GM19035 (cell line): ENCODE measurements around the gene HRG.
"Not testable (repeated sequence)": the region's sequence is repeated elsewhere in the genome, so short reads cannot be mapped to it uniquely, and the experiment has no call there.

Experiments used
- ATAC-seq: cut with Tn5 transposase; IDR thresholded peaks from one replicate; pipeline ENCODE4 v1.9.1; 2021; ENCODE audit not compliant: unreplicated experiment

Gene HRG

GRCh38 chr3:186678604-186679003, 12.8 kb downstream of the HRG start:
- no peak for ATAC-seq

DNA sequence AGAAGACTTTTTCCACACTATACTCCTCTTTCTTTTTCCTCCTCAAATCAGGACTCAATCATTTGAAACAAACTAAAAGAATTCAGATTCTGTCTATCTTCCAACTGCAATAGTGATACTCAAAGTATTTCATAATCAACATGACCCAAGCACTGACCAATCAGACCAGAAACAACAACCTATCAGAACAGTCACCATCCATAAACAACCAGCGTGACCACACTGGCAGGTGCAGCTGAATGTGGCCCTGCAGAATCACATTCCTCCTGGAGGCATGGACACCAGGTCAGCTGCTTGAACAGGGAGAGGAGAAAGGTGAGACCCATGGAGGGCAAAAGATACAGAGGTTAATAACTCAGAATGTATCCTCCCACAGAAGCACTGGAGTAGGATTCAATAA, 13.3 kb downstream of the HRG start:
- ATAC-seq, result no peak

- no peak for ATAC-seq
Measured at GRCh38 chr3:186680869-186681268, 15.1 kb downstream of the HRG start.

DNA sequence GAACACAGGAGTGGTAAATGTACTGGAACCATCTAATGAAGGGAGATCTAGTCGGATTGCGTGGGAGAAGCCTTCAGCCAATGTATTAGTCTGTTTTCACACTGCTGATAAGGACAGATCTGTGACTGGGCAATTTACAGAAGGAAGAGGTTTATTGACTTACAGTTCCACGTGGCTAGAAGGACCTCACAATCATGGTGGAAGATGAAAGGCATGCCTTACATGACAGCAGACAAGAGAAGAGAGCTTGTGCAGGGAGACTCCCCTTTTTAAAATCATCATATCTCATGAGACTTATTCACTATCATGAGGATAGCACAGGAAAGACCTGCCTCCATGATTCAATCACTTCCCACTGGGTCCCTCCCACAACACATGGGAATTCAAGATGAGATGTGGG, 17.0 kb downstream of the HRG start:
- ATAC-seq, result no peak

DNA sequence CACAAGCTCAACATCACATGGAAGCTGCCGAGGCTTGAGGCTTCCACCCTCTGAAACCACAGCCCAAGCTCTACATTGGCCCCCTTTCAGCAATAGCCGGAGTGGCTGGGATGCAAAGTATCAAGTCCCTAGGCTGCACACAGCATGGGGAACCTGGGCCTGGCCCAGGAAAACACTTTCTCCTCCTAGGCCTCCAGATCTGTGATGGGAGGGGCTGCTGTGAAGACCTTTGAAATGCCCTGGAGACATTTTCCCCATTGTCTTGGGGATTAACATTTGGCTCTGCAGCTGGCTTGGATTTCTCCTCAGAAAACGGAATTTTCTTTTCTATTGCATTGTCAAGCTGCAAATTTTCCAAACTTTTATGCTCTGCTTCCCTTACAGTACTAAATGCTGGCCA, 18.2 kb downstream of the HRG start:
- ATAC-seq, result no peak

DNA sequence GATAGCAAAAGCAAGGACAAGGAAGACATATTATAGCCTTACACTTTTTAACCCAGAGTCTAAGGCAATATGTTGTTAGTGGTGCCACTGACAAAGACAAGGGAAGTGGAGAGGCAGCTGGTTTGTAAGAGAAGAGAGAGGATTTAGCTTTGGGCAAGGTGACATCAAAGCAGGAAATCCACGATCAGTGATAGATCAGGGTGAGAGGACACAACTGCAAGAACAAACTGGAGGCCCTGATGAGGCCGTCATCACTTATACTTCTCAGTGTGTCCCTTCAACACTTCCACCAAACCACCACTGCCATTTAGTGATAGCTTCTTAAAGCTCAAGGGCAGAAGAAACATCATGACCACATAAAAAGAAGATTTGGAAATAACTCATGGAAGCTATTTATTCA, 20.7 kb downstream of the HRG start:
- ATAC-seq, result not testable (repeated sequence)

GRCh38 chr3:186687120-186687651, 21.4 kb downstream of the HRG start:
- ATAC-seq, result no peak

DNA sequence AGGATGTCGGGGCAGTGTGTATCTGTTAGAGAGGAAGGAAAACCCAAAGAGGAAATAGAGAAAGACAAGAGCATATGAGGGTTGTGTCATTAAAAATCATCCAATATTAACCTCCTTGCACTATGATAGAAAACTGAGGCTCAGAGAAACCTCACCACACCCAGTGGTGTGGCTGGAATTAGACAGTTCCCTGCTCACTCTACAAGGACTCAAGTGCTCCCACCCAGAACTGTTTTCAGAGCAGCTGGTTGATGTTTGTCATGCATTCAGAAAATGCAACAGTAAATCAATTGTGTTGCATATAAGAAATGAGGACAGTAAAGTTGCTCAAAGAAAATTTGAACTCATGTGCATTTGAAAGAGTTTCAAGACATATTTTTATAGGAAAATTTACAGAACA, 24.5 kb downstream of the HRG start:
- ATAC-seq, result not testable (repeated sequence)

- no peak for ATAC-seq
Measured at GRCh38 chr3:186691676-186692075, 25.9 kb downstream of the HRG start.

DNA sequence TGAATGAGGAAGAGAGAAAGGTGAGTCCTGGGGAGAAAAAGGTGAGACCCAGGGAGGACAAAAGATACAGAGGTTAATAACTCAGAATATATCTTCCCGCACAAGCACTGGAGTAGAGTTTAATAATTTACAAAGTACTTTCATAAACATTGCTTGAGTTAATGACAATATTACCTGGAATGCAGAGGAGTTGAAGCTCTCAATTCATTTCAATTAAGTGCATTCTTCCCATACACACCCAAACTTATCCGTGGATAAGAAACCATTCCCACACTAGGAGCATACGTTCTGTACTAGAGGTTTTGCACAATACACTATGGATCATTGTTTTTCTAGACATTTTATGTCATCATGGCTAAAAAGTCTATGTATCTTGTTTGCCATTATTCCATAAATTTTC, 28.0 kb downstream of the HRG start:
- no peak for ATAC-seq

DNA sequence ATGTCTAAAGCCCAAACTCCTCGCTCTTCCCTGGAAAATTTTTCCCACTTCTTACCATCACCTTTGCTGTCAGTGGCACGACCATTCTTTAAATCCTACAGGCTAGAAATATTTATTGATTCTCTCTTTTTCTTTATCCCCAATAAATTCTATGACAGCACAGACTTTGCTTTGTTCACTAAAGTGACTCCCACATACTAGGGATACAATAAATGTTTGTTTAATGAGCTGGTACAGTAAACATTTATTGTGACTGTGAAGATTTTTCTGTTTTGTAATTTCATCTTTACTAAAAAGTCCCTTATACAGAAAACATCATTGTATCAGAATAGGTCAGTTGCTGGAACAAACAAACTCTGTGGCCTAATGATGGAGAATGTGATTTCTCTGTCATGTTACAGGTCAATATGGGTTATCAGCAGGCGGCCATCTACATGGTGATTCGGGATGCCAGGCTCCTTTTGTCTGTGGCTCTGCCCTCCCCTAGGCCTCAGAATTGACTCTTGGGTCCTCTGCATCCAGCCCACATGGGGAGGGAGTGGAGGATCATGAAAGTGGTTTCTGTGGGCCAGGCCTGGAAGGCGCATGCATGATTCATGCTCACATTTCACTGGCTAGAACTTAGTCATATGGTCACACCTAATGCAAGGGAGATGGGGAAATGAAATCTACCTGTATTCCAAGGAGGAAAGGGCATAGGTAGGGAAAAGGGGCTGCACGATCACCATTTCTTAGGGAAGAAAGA, 28.6 kb downstream of the HRG start:
- no peak for ATAC-seq

DNA sequence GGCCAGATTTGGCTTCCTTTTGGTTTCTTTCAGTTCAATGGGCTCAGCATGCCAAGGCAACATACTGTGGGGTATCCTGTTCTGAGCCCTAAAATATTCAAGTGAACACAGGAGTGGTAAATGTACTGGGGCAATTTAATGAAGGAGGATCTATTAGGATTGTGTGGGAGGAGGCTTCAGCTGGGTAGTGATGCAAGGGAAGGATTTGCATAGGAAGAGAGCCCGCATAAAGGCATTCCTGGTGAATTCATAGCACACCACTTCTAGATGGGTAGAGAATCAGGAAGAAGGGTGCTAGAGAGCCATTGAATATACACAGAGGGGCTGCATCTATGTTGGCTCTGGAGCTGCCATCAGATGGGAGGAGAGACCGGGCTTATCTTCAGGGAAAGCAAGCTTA, 30.7 kb downstream of the HRG start:
- ATAC-seq, result no peak

DNA sequence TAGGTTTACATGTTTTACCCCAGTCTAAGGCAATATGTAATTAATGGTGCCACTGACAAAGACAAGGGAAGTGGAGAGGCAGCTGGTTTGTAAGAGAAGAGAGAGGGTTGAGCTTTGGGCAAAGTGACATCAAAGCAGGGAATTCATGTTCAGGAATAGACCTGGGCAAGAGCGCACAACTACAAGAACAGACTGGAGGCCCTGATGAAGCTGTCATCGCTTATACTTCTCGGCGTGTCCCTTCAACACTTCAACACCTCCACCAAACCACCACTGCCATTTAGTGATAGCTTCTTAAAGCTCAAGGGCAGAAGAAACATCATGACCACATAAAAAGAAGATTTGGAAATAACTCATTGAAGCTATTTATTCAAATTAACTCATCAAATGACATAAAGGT, 31.7 kb downstream of the HRG start:
- no peak for ATAC-seq

DNA sequence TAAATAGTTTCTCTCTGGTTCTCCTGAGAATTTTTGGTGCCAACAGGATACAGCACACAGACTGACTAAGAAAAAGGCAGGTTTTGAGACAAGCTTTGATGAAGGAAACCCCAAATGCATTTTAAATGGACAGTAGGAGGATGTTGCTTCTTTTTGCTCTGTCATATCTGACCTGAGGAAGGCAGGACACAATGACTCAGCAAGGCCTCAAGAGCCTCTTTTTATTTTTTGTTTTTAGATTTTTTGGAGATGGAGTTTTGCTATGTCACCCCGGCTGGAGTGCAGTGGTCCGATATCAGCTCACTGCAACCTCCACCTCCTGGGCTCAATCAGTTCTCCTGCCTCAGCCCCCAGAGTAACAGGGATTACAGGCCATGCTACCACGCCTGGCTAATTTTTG, 34.5 kb downstream of the HRG start:
- ATAC-seq, result no peak

DNA sequence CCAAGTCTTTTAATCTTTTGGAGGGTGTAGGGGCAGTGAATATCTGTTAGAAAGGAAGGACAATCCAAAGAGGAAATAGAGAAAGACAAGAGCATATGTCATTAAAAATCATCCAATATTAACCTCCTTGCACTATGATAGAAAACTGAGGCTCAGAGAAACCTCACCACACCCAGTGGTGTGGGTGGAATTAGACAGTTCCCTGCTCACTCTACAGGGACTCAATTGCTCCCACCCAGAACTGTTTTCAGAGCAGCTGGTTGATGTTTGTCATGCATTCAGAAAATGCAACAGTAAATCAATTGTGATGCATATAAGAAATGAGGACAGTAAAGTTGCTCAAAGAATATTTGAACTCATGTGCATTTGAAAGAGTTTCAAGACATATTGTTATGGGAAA, 36.6 kb downstream of the HRG start:
- ATAC-seq, result not testable (repeated sequence)

DNA sequence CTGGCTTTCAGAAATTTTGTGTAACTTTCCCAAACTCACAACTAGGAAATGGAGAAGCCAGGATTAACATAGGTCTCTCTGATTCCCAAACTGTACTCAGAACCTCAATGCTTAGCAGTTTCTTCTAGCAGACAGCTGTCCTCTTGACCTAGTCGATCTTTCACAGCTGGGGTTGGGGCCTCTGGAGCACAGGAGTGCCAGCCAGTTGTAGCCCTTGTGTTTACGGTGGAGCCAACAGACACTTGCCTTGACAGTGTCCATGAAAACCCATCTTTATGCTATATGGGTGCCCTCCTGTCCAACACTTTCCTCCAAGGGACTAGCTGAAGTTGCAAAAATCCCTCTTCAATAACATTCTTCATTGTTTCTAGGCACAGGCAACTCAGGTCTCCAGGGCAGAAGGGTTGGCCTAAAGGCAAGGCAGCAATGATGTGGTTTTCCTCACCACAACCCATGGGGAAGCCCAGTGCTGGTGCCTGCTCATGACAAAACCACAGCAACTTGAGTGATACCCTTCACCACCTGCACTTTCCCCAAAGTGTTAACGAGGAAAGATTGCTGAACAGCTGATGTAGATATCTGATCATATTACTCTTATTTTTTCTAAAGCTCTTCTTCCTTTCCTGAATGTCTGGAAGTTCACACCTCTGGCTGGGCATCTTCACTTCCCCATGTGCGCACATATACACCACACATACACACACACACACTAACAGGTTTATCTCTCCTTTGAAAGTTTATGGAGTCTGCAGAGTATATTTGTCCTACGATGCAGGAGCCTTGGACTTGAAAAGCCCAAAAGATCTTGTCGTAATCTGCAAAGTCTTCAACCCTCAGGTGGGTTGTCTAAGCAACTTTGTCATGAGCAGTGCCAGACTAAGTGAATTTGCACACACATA, 40.3 kb downstream of the HRG start:
- no peak for ATAC-seq

DNA sequence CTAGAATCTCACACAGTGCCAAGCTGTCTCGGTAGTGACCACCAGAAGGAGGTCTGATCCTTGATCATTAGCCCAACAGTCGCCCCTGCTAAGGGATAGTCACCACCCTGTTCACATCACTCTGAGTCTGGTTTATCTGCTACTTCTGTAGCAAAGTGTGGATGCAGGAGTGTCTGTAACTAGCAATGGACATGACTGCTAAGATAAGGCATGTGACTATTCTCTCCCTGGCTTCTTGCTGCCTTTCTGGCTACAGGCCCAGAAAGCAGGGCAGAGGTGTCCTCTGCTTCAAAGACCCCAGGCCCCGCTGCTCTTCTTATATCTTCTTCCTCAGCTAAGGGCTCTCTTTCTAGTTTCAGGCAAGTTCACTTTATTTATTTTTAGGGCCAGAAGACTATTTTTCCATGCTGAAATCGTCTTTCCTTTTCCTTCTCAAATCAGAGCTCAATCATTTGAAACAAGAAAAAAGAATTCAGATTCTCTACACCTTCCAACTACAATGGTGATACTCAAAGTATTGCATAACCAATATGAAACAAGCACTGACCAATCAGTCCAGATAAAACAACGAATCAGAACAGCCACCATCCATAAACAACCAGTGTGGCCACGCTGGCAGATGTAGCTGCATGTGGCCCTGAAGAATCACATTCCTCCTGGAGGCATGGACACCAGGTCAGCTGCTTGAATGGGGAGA, 43.3 kb downstream of the HRG start:
- ATAC-seq, result no peak

DNA sequence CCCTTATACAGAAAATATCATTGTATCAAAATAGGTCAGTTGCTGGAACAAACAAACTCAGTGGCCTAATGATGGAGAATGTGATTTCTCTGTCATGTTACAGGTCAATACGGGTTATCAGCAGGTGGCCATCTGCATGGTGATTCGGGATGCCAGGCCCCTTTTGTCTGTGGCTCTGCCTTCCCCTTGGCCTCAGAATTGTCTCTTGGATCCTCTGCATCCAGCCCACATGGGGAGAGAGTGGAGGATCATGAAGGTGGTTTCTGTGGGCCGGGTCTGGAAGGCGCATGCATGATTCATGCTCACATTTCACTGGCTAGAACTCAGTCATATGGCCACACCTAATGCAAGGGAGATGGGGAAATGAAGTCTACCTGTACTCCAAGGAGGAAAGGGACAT, 44.9 kb downstream of the HRG start:
- not testable (repeated sequence) for ATAC-seq

DNA sequence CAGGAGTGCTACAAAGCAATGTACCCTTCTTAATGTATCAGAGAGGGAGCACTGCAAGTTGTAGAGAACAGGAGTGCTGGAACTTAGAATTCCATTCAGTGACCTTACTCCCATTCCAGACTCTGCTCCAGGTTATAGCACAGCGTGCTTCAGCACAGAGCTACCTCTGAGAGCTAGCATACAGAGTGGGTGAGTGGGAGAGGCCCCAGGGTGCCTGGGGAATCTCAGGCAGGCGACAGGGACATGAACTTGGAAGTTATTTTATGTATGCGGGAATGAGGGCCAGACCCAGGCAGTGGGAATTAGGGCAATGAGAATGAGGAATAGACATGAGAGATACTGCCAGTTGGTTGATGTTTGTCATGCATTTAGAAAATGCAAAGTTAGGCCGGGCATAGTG, 47.7 kb downstream of the HRG start:
- no peak for ATAC-seq

GRCh38 chr3:186717039-186717457, 51.2 kb downstream of the HRG start, which contains the start of gene KNG1:
KNG1 (plus strand) TSS chr3:186717359; CDS start chr3:186717543, 184 bp downstream.
- no peak for ATAC-seq
